ENCODE data around the gene SRCAP.

DNA sequence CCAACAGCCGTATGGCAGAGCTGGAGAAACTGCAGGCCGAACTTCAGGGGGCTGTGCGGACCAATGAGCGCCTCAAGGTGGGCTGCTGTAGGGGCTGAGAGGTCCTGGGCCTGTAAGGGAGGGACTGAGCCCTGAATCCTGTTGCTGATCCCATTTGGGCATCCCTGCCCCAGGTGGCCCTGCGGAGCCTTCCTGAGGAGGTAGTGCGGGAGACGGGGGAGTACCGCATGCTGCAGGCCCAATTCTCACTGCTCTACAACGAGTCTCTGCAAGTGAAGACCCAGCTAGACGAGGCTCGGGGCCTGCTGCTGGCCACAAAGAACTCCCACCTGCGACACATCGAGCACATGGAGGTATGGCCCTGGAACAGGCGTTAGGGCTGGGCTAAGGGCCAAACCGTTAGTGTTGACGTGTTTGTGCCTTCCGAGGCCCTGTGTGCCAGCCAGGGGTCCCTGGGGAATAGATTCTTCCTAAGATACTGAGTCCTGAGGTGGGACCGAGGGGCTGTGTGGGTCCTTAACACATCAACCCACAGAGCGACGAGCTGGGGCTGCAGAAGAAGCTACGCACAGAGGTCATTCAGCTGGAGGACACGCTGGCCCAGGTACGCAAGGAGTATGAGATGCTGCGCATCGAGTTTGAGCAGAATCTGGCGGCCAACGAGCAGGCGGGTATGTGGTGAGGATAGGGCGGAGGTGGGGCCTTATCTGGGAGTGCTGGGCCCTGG, 67.4 kb downstream of the SRCAP start:
- TF ChIP-seq POLR2A (IDR thresholded peaks at IDR 0.05) = no peak
- TF ChIP-seq, protein P1, sequence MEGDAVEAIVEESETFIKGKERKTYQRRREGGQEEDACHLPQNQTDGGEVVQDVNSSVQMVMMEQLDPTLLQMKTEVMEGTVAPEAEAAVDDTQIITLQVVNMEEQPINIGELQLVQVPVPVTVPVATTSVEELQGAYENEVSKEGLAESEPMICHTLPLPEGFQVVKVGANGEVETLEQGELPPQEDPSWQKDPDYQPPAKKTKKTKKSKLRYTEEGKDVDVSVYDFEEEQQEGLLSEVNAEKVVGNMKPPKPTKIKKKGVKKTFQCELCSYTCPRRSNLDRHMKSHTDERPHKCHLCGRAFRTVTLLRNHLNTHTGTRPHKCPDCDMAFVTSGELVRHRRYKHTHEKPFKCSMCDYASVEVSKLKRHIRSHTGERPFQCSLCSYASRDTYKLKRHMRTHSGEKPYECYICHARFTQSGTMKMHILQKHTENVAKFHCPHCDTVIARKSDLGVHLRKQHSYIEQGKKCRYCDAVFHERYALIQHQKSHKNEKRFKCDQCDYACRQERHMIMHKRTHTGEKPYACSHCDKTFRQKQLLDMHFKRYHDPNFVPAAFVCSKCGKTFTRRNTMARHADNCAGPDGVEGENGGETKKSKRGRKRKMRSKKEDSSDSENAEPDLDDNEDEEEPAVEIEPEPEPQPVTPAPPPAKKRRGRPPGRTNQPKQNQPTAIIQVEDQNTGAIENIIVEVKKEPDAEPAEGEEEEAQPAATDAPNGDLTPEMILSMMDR (IDR thresholded peaks at IDR 0.05) = no peak
- TF ChIP-seq POLR2AphosphoS5 (IDR thresholded peaks at IDR 0.05) = no peak
